Ascending aorta (tissue), 2 donors: ENCODE results near the gene CFAP100. TPM values are rescaled to one million over a fixed set of nuclear protein-coding genes. Genes with fewer than 3 reads are reported as not detected.

ENCODE experiments used
- DNase-seq, 2 donors: peaks; one replicate each; pipeline ENCODE4 v3.0.0-alpha.2; 2019; ENCODE audit warnings: low spot score in 2 of 2
- H3K27ac ChIP-seq, 2 donors: fragments of 200-600 bp; sonication (generic); one replicate each; pipeline ENCODE4 v1.5.1; 2016 to 2017; ENCODE audit warnings: mild to moderate bottlenecking in 1 of 2
- H3K27me3 ChIP-seq: fragments of 200-600 bp; sonication (generic); one replicate; pipeline ENCODE4 v1.5.1; 2017
- H3K36me3 ChIP-seq, 2 donors: fragments of 200-600 bp; sonication (generic); one replicate each; pipeline ENCODE4 v1.5.1; 2016
- H3K4me1 ChIP-seq, 2 donors: fragments of 200-600 bp; sonication (generic); one replicate each; pipeline ENCODE4 v1.5.1; 2016 to 2017; ENCODE audit warnings: mild to moderate bottlenecking in 1 of 2
- H3K4me3 ChIP-seq, 2 donors: fragments of 200-600 bp; sonication (generic); one replicate each; pipeline ENCODE4 v1.5.1; 2016 to 2017; ENCODE audit warnings: mild to moderate bottlenecking in 1 of 2
- H3K9me3 ChIP-seq, 2 donors: fragments of 200-600 bp; sonication (generic); one replicate each; pipeline ENCODE4 v1.5.1; 2016
- CTCF ChIP-seq, 3 experiments: fragments of 200-600 bp in 2 of 3; fragments of 450-650 bp in 1 of 3; sonication (generic) in 2 of 3; IDR thresholded peaks; one replicate each; pipeline ENCODE4 v1.5.1; 2016 to 2019; ENCODE audit warnings: antibody characterized with exemption in 3 of 3, mild to moderate bottlenecking in 1 of 3, moderate library complexity in 1 of 3
- intact Hi-C: fragments of 100-400 bp; cut with DNase I; formaldehyde crosslinking; loops from one replicate; pipeline ENCODE4 v1.15.1; 2023
- total RNA-seq: library from RNA; depleted of rRNA; stranded (reverse); fragments of >200 nt; gene quantifications from one replicate; pipeline ENCODE4 v1.1.0, GENCODE V29; 2016

Gene CFAP100
- total RNA-seq, 1 donor from 2014 or later, result not detected

GRCh38 chr3:126445506-126445905, 50.8 kb downstream of the CFAP100 start:
- peak in 1 of 2 donors; percentile 45 for DNase-seq
- Histone ChIP-seq H3K4me3 (no peak overlapping the region), H3K27ac (no peak overlapping the region), H3K9me3 (no peaks in the 10 kb centered on the region), H3K27me3 (no peaks in the 10 kb centered on the region), H3K36me3 (peaks cover 18 to 35% of the 10 kb centered on the region in 2 donors), H3K4me1 (no peaks in the 10 kb centered on the region)
- TF ChIP-seq CTCF (IDR thresholded peaks at IDR 0.05), result no peak
- intact Hi-C loops, result no loop called here

- Histone ChIP-seq H3K9me3 (no peaks in the 10 kb centered on the region), H3K4me1 (no peaks in the 10 kb centered on the region), H3K27ac (no peak overlapping the region), H3K36me3 (peaks cover 23 to 35% of the 10 kb centered on the region in 2 donors), H3K4me3 (no peak overlapping the region), H3K27me3 (no peaks in the 10 kb centered on the region)
- peak in 1 of 2 donors; percentile 57 for DNase-seq
- TF ChIP-seq CTCF (IDR thresholded peaks at IDR 0.05), result no peak
- intact Hi-C loops, result no loop called here
These were observed 51.6 kb downstream of the CFAP100 start for GRCh38 chr3:126446301-126446700.

DNA sequence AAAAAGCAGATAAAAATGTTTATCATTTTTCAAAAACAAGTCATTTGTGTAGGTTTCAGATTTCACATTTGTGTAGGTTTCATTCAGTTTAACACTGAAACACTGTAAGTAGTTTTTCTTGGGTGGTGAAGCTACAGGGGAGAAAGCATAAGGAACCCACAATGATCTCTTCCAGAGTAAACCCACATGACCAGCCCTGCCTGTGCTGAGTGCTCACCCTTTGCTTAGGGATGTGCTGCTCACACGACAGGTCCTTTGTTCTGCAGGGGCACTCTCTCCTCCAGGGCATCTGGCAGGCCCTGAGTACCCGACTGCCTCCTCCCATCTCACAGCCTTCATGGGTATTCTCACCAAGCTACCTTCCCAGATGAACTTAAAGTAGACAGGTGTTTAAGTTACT, 52.1 kb downstream of the CFAP100 start:
- no peaks in the 10 kb centered on the region for H3K4me1 ChIP-seq
- no peak overlapping the region for H3K27ac ChIP-seq
- H3K27me3 ChIP-seq, result no peaks in the 10 kb centered on the region
- H3K36me3 ChIP-seq, result peaks cover 27 to 35% of the 10 kb centered on the region in 2 donors
- no peak for TF ChIP-seq CTCF (IDR thresholded peaks at IDR 0.05)
- no peaks in the 10 kb centered on the region for H3K9me3 ChIP-seq
- no peak overlapping the region for H3K4me3 ChIP-seq
- intact Hi-C loops, result no loop called here
- peak in 1 of 2 donors; percentile 11 for DNase-seq

DNA sequence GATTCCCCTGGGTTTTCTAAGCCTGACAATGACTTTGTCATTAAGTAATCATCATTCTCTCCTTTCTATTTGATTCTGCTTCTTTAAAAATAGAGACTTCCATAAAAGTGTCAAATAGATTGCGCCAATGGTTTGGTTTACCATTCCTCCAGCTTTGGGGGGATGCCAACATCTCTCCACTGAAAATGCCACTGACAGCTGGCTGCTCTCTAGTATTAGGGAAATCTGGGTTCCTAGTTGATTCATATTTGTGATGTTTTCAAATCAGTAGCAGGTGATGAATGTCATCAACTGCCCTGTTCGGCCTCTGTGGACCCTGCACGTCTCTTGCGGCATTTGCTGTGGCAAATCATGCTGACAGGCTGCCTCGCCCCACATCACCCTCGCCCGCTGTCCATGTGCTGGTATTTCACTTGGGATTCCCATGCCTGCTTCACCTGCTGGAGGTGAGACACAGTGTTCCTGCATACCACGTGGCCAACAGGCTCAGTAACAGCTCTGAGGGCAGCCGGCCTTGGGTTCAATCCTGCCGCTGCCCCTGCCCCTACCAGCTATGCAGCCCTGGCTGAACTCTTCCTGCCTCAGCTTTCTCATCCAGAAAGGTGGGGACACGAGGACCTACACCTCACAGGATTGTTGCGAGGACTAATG, 52.9 kb downstream of the CFAP100 start:
- intact Hi-C loops, result no loop called here

GRCh38 chr3:126448136-126448892, 53.6 kb downstream of the CFAP100 start:
- no peaks in the 10 kb centered on the region for H3K4me1 ChIP-seq
- H3K27ac ChIP-seq, result no peak overlapping the region
- H3K27me3 ChIP-seq, result no peaks in the 10 kb centered on the region
- no peak for TF ChIP-seq CTCF (IDR thresholded peaks at IDR 0.05)
- no peaks in the 10 kb centered on the region for H3K9me3 ChIP-seq
- peaks cover 32 to 50% of the 10 kb centered on the region in 2 donors for H3K36me3 ChIP-seq
- intact Hi-C loops, result no loop called here
- H3K4me3 ChIP-seq, result no peak overlapping the region
- peak in 1 of 2 donors; percentile 56 for DNase-seq

More for the DNA sequence above, 52.9 kb downstream of the CFAP100 start:
- peak in 1 of 2 donors; percentile 39 for DNase-seq
- H3K4me1 ChIP-seq, result no peaks in the 10 kb centered on the region
- H3K9me3 ChIP-seq, result no peaks in the 10 kb centered on the region
- no peak for TF ChIP-seq CTCF (IDR thresholded peaks at IDR 0.05)
- H3K4me3 ChIP-seq, result no peak overlapping the region
- no peaks in the 10 kb centered on the region for H3K27me3 ChIP-seq
- H3K27ac ChIP-seq, result no peak overlapping the region
- peaks cover 32 to 43% of the 10 kb centered on the region in 2 donors for H3K36me3 ChIP-seq
